Loucy (cell line): ENCODE data around the gene WDR7.

Experiments
- EZH2phosphoT487 ChIP-seq: fragments of 200-600 bp; IDR thresholded peaks from 2 replicates; pipeline ENCODE4 v1.6.1; 2018; ENCODE audit warnings: antibody characterized with exemption, mild to moderate bottlenecking, moderate library complexity, borderline replicate concordance
- TF ChIP-seq, protein P1 (sequence below): fragments of 200-600 bp; sonication (generic); conservative IDR thresholded peaks from 2 replicates; pipeline ENCODE4 v1.5.1; 2014; ENCODE audit warnings: mild to moderate bottlenecking, antibody characterized with exemption, low read length

DNA sequence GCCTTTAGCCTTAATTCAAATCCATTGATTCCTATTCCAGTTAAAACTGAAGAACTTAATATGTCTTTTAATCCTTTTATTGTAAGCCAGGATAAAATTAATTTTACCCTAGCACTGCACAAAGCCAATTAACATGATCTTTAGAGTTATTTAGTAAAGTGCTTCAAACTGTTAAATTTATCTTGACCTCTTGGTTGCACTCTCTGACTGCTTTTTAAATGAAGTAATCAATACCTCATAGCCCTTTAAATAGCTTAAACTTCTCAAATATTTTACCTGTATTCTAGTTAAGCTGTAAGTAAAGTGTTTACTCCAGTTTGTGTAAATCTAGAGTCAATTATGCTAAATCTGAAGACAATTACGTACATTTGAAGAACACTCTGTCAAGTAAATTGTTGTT lies 221.0 kb downstream of the WDR7 start:
- TF ChIP-seq, protein P1, sequence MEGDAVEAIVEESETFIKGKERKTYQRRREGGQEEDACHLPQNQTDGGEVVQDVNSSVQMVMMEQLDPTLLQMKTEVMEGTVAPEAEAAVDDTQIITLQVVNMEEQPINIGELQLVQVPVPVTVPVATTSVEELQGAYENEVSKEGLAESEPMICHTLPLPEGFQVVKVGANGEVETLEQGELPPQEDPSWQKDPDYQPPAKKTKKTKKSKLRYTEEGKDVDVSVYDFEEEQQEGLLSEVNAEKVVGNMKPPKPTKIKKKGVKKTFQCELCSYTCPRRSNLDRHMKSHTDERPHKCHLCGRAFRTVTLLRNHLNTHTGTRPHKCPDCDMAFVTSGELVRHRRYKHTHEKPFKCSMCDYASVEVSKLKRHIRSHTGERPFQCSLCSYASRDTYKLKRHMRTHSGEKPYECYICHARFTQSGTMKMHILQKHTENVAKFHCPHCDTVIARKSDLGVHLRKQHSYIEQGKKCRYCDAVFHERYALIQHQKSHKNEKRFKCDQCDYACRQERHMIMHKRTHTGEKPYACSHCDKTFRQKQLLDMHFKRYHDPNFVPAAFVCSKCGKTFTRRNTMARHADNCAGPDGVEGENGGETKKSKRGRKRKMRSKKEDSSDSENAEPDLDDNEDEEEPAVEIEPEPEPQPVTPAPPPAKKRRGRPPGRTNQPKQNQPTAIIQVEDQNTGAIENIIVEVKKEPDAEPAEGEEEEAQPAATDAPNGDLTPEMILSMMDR = no peak
- TF ChIP-seq EZH2phosphoT487 = no peak
